ENCODE data around the gene PHRF1. TPM values are rescaled to one million over a fixed set of nuclear protein-coding genes. Genes with fewer than 3 reads are reported as not detected.

PHRF1 gene
- polyA plus RNA-seq, 6 donors from 2014 or later, result 2.3 to 16.4 (median 5.2) TPM

DNA sequence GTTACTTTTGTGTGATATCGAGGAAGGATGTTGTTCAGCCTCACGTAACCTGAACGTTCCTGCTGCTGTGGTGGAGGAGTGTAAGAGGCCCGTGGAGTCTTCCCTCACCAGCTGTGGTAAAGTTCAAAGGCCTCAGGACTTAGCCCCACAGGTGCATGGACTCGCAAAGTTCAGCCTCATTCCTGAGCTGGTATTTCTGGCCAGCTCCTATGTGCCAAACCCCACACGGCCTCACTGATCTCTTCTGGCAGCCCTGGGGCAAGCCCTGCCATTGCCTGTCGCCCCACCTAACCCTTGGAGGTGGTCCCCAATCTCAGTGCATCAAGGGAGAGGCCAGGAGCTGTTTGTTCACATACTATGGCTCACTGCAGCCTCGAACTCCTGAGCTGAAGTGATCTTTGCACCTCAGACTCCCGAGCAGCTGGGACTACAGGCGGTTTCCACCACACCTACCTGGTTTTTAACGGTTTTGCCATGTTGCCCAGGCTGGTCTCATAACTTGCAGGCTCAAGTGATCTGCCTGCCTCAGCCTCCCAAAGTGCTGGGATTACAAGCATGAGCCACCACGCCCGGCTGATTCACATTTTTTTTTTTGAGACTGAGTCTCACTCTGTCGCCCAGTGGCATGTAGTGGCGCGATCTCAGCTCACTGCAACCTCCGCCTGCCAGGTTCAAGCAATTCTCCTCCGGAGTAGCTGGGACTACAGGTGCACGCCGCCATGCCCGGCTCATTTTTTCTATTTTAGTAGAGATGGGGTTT lies 2.2 kb downstream of the PHRF1 start:
- no peak for ATAC-seq (ENCODE audit: low read depth in 2 of 2)
- peak overlapping the region; percentile 65 to 93 (median 85) for H3K4me3 Mint-ChIP-seq
- H3K27me3 Mint-ChIP-seq, result peaks cover 0 to 15% (median 15%) of the 10 kb centered on the region in 3 donors
- H3K9me3 Mint-ChIP-seq, result no peaks in the 10 kb centered on the region
- DNase-seq, result no peak
- peaks cover 25 to 54% (median 49%) of the 10 kb centered on the region in 3 donors for H3K4me1 Mint-ChIP-seq
- H3K36me3 Mint-ChIP-seq, result no peaks in the 10 kb centered on the region
- peak overlapping the region in 5 of 6 donors; percentile 27 to 52 (median 38) for H3K27ac Mint-ChIP-seq

DNA sequence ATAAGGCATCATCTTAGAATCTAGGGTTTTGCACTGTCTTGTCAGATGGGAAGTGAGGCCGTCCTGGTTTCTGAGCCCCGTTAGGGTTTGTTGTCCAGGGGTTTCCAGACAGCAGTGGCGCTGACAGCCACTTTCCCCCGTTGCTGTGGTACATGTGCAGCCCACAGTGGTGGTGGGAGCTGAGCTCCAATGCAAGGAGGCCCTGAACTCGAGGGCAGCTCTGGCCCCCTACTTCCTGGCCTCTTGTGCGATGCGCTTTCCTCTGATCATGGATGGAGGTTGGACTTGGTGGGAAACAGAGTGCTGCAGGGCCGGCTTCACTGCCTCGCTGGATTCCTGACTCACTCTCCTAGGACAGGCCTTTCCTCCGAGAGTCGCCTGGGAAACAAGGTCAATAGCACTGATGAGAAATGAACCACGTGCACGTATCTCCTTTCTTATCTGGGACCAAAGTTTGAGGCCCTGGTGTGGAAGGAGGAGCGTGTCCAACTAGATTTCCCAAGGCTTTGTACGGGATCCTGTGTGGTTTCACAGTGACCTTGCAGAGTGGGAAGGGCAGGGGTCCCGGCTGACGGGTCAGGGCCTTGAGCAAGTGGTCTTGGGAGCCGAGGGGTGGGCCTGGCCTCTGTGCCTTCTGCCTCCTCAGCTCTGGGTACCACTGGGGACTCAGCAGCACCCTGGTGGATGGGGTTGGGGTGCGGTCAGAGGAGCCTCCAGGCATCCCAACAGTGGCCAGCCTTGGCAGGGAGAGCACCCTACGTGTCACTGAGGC lies 3.7 kb downstream of the PHRF1 start:
- peaks cover 0 to 4% (median 3%) of the 10 kb centered on the region in 3 donors for H3K27me3 Mint-ChIP-seq
- no peak for DNase-seq
- peak overlapping the region in 1 of 6 donors; percentile 50 for H3K27ac Mint-ChIP-seq
- peaks cover 16 to 49% (median 42%) of the 10 kb centered on the region in 3 donors for H3K4me1 Mint-ChIP-seq
- no peak for ATAC-seq (ENCODE audit: low read depth in 2 of 2)
- H3K4me3 Mint-ChIP-seq, result peak overlapping the region in 5 of 8 donors; percentile 36 to 84 (median 75)
- no peaks in the 10 kb centered on the region for H3K9me3 Mint-ChIP-seq
- H3K36me3 Mint-ChIP-seq, result no peaks in the 10 kb centered on the region

DNA sequence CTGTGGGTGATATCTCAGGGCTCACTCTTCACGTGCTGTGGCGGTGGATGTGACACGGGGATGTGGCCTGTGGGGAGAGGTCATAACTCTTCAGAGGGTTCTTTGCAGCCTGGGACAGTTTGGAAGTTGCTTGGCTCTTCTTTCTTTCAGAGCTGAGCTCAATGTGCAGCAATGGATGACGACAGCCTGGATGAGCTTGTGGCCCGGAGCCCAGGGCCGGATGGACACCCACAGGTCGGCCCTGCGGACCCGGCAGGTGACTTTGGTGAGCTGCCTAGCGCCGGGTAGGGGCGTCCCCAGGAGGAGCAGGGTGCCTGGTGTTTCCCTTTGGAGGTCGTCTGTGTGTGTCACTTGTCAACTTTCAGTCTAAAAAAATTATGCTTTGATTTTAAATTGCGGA lies 5.1 kb downstream of the PHRF1 start:
- Mint-ChIP-seq H3K4me1 (peaks cover 13 to 46% (median 40%) of the 10 kb centered on the region in 3 donors), H3K27ac (no peak overlapping the region)

DNA sequence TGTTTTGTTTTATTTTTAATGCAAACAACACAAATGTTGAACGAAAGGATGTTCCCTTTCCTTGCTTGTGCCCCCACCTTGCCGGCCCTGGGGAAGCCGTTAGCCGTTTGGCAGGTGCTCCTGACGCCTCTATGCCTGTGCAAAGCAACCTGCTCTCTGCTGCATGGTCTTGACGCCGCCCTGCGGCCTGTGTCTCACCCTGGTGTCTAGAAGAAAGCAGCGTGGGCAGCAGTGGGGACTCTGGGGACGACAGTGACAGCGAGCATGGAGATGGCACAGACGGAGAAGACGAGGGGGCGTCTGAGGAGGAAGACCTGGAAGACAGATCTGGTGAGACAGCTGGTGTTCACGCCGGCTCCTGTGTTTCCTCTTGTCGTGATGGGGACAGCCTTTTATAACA lies 5.5 kb downstream of the PHRF1 start:
- H3K9me3 Mint-ChIP-seq, result no peaks in the 10 kb centered on the region
- H3K4me3 Mint-ChIP-seq, result no peak overlapping the region
- DNase-seq, result no peak
- no peaks in the 10 kb centered on the region for H3K36me3 Mint-ChIP-seq
- no peaks in the 10 kb centered on the region for H3K27me3 Mint-ChIP-seq
- H3K4me1 Mint-ChIP-seq, result peaks cover 13 to 46% (median 40%) of the 10 kb centered on the region in 3 donors
- H3K27ac Mint-ChIP-seq, result peak overlapping the region in 2 of 6 donors; percentile 66 to 67
- no peak for ATAC-seq (ENCODE audit: low read depth in 2 of 2)

More for the DNA sequence above, 5.1 kb downstream of the PHRF1 start:
- Mint-ChIP-seq H3K36me3 (no peaks in the 10 kb centered on the region), H3K4me3 (peak overlapping the region in 2 of 8 donors; percentile 33 to 55), H3K9me3 (no peaks in the 10 kb centered on the region), H3K27me3 (no peaks in the 10 kb centered on the region)
- no peak for DNase-seq
- ATAC-seq (ENCODE audit: low read depth in 2 of 2), result no peak

DNA sequence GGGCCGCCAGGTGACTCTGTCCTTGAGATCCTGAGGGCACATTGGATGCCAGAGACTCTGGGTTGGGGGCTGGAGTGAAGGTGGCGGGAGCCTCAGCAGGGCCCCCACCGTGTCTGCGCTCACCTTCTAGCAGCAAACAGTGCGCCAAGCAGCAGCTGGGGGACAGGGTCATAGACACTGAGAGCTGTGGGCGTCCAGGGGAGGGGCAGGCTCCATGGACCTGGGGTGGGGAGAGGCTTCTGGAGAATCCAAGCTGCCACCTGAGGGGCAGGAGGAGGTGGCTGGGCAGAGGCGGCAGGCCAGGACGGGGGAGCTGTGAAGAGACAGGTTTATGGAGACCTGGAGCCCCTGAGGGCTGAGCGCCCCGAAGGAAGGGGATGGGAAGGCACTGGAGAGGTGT lies 8.0 kb downstream of the PHRF1 start:
- Mint-ChIP-seq H3K27me3 (no peaks in the 10 kb centered on the region), H3K4me3 (no peak overlapping the region), H3K36me3 (peaks cover 0 to 3% of the 10 kb centered on the region in 2 donors), H3K9me3 (no peaks in the 10 kb centered on the region), H3K4me1 (peaks cover 13 to 27% (median 24%) of the 10 kb centered on the region in 3 donors), H3K27ac (no peak overlapping the region)
- no peak for ATAC-seq (ENCODE audit: low read depth in 2 of 2)
- no peak for DNase-seq

DNA sequence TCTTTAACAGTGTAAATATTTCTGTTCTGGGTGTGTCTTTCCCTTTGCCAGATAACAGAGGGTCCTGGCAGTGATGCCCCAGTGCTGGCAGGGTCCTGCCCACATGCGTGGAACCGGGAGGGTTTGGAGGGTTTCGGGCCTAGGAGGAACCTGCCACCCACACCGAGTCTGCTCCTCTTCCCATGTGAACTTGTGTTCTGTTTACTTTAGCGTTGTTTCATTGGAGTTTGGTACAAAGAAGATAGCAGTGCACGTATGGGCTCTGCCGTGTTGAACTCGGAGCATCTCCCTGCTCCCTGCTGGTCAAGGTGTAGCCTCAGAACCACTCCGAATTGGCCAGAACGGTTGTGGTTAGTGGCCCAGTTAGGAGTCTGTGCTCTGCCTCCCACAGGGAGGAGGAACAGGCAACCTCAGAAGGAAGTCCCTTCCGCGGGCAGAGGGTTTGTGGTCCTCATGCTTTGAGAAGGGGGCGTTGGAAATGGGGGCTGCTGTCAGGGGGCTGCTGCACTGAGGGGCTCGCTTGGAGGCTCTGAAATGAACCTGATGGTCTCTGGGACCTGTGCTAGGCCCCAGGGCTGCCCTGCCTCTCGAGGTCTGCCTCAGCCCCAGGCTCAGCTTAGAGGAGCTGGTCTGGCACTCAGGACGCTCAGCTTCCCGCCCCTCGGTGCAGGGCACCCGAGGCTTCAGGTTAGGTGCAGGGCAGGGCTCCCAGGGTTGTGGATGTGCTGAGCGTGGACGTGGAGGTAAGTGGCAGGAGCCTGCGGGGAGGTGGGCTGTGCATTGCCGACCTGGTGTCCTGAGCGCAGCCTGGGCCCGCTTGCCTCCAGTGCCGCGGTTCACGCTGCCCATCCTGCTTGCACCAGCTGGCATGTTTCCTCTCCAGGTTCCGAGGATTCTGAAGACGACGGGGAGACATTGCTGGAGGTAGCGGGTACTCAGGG lies 10.4 kb downstream of the PHRF1 start:
- peaks cover 0 to 6% of the 10 kb centered on the region in 2 donors for H3K36me3 Mint-ChIP-seq

DNA sequence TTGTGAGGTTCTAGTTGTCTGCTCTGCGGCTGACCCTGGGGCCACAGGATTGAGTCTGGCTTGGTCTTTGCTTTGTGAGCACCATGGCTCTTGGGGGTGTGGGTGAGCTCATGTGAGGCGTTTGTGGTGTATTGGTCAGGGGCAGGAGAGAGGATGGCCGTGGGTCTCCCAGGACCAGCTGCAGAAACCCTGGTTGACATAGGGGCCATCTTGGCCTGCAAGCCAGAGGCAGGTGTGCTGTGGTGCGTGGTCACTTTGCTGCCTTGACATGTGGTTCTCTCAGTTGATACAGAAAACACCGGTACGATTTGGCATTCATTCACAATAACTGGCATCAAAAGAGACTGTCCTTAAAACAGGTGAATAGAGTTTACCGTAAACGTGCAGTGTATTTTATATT lies 11.3 kb downstream of the PHRF1 start:
- peak overlapping the region in 1 of 8 donors; percentile 32 for H3K4me3 Mint-ChIP-seq
- H3K36me3 Mint-ChIP-seq, result peaks cover 6 to 10% of the 10 kb centered on the region in 2 donors
- ATAC-seq (ENCODE audit: low read depth in 2 of 2), result no peak
- H3K27ac Mint-ChIP-seq, result peak overlapping the region in 1 of 6 donors; percentile 51
- no peak for DNase-seq
- no peaks in the 10 kb centered on the region for H3K9me3 Mint-ChIP-seq
- H3K27me3 Mint-ChIP-seq, result no peaks in the 10 kb centered on the region
- H3K4me1 Mint-ChIP-seq, result peaks cover 0 to 4% (median 2%) of the 10 kb centered on the region in 3 donors

More for the DNA sequence above, 10.4 kb downstream of the PHRF1 start:
- ATAC-seq (ENCODE audit: low read depth in 2 of 2), result no peak
- Mint-ChIP-seq H3K9me3 (no peaks in the 10 kb centered on the region), H3K4me1 (peaks cover 3 to 8% (median 8%) of the 10 kb centered on the region in 3 donors), H3K27me3 (no peaks in the 10 kb centered on the region), H3K27ac (peak overlapping the region in 1 of 6 donors; percentile 41), H3K4me3 (peak overlapping the region in 1 of 8 donors; percentile 5)
- DNase-seq, result no peak

DNA sequence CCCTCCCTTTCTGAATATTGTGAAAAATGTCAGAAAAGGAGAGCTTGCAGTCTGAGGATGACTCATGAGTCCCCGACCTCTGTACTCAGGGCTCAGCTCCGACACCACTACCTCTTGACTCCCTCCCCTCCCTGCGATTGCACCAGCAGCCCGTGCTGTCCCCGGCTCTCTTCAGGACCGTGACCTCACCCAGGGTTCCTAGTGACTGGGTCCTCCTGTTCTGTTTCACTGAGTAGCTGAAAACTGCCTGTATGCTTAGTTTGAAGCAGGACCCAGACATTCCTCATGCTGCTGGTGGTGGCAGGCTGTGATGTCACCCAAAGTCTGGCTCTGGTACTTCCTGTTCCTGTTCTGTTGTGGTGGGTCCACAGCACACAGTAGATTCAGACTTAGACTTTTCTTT lies 11.7 kb downstream of the PHRF1 start:
- Mint-ChIP-seq H3K27me3 (no peaks in the 10 kb centered on the region), H3K4me1 (peaks cover 0 to 4% (median 2%) of the 10 kb centered on the region in 3 donors), H3K36me3 (peaks cover 10% of the 10 kb centered on the region in 2 donors), H3K4me3 (no peak overlapping the region), H3K9me3 (no peaks in the 10 kb centered on the region), H3K27ac (no peak overlapping the region)
- ATAC-seq (ENCODE audit: low read depth in 2 of 2) (peak; percentile 46 to 50), DNase-seq (no peak)

DNA sequence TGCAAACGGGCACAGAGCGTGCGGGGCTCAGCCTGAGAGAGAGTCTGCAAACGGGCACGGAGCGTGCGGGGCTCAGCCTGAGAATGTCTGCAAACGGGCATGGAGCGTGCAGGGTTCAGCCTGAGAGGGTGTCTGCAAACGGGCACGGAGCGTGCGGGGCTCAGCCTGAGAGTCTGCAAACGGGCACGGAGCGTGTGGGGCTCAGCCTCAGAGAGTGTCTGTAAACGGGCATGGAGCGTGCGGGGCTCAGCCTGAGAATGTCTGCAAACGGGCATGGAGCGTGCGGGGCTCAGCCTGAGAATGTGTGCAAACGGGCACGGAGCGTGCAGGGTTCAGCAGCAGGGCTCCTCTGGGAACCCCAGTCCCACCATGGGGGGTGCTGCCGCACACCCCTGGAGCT lies 13.5 kb downstream of the PHRF1 start:
- peaks cover 0 to 4% (median 2%) of the 10 kb centered on the region in 3 donors for H3K4me1 Mint-ChIP-seq
- no peak overlapping the region for H3K4me3 Mint-ChIP-seq
- DNase-seq, result no peak
- no peaks in the 10 kb centered on the region for H3K27me3 Mint-ChIP-seq
- H3K27ac Mint-ChIP-seq, result no peak overlapping the region
- ATAC-seq (ENCODE audit: low read depth in 2 of 2), result no peak
- no peaks in the 10 kb centered on the region for H3K9me3 Mint-ChIP-seq
- peaks cover 10 to 15% of the 10 kb centered on the region in 2 donors for H3K36me3 Mint-ChIP-seq

DNA sequence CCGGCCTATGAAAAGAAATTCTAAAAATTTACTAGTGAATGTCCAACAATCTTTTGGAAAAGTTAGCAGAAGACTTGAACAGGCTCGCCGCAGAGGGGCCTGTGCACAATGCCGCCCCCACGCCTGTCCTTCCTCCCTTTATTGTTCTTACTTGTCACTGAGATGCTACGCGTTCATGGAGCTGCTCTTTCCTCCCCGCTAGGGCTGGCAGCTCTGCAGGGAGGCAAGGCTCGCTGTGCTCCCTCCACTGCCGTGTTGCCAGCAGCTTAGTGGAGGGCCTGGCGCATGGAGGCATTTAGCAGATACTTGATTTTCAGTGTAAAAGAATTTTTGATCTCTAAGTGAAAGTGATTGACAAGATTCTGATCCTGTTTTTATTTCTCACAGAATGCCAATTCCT lies 14.7 kb downstream of the PHRF1 start:
- Mint-ChIP-seq H3K27ac (no peak overlapping the region), H3K36me3 (peaks cover 10 to 15% of the 10 kb centered on the region in 2 donors), H3K4me3 (no peak overlapping the region), H3K4me1 (peaks cover 0 to 4% (median 2%) of the 10 kb centered on the region in 3 donors), H3K27me3 (no peaks in the 10 kb centered on the region), H3K9me3 (no peaks in the 10 kb centered on the region)
- ATAC-seq (ENCODE audit: low read depth in 2 of 2), result no peak
- DNase-seq, result no peak

DNA sequence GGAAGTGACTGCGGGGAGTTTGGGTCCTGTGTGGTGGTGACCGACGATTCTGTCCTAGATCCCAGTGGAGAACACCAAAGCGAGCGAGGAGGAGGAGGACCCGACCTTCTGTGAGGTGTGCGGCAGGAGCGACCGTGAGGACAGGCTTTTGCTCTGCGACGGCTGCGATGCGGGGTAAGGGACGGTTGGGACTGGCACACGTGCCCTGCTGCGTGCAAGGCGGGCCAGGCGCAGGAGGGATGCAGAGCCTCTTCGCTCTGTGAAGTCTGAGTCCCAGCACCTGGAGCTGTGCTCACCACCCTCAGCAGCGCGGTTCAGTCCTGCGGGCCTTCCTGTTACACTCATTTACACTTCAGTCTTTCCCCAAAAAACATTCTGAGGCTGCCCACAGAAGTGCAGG lies 16.2 kb downstream of the PHRF1 start:
- Mint-ChIP-seq H3K27ac (no peak overlapping the region), H3K4me1 (peaks cover 2 to 6% (median 4%) of the 10 kb centered on the region in 3 donors), H3K27me3 (no peaks in the 10 kb centered on the region), H3K4me3 (no peak overlapping the region), H3K36me3 (peaks cover 10 to 21% of the 10 kb centered on the region in 2 donors), H3K9me3 (no peaks in the 10 kb centered on the region)
- DNase-seq (no peak), ATAC-seq (ENCODE audit: low read depth in 2 of 2) (no peak)

DNA sequence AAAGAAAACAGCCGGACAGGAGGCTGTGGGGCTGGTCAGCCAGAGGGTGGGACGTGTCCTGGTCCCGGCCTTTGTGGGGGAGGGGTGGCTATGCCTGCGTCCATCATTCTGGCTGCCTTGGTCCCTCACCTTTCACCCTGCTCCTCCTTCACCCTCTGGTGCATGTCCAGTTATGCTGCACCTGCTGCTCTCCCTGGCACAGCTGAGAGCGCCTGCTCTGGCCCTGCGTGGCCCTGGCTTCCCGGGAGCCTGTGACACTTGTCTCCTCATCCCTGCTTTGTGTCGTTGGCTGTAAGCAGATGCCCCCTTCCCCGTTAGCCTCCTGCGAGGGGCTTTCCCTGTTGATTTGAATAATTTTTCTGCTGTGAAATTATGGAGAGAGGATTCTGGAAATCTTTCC lies 16.6 kb downstream of the PHRF1 start:
- DNase-seq (no peak), ATAC-seq (ENCODE audit: low read depth in 2 of 2) (no peak)
- no peaks in the 10 kb centered on the region for H3K27me3 Mint-ChIP-seq

DNA sequence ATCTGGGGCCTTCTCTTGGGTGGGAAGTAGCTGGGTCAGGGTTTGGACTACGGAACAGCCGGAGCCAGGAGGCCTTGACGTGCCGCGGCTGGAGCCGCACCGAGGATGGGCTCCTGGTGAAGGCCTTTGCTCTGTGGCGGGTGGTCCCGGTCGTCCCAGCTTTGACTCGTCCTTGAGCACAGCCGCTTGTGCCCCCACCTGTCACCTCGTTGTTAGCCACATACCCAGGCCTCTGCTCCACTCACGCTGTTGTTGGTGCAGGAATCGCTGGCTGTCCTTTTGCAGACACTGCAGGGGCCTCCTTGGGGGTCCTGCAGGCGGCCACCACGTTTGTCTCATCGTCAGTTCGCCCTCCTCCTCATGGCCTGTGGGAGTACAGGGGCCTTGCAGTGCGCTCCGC lies 17.1 kb downstream of the PHRF1 start:
- Mint-ChIP-seq H3K27me3 (no peaks in the 10 kb centered on the region), H3K4me3 (no peak overlapping the region), H3K4me1 (peaks cover 0 to 6% (median 4%) of the 10 kb centered on the region in 3 donors), H3K36me3 (peaks cover 10 to 21% of the 10 kb centered on the region in 2 donors), H3K9me3 (no peaks in the 10 kb centered on the region), H3K27ac (no peak overlapping the region)
- no peak for DNase-seq
- ATAC-seq (ENCODE audit: low read depth in 2 of 2), result no peak

More for the DNA sequence above, 16.6 kb downstream of the PHRF1 start:
- Mint-ChIP-seq H3K27ac (peak overlapping the region in 1 of 6 donors; percentile 34), H3K9me3 (no peaks in the 10 kb centered on the region), H3K36me3 (peaks cover 10 to 21% of the 10 kb centered on the region in 2 donors), H3K4me1 (peaks cover 2 to 6% (median 4%) of the 10 kb centered on the region in 3 donors), H3K4me3 (peak overlapping the region in 1 of 8 donors; percentile 56)
